ENCODE results near the gene SPATA31D3.

DNA sequence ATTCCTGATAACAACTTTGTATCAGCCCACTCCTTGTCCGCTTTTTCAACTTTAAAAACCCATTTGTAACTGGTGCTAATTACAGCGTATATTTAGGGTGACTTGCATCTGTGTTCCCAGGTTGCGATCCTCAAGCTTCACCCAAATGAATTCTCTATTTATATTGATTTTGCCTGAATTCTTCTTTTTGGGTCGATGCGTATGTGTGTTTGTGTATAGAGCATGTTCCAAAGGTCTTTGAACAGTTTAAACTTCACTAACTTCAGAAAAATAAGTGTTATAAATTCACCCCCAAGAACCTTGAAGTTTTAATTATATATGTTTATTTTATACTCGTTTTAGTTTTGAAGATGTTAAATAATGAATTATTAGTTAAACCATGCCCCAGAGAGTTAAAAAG lies 31.2 kb upstream of the SPATA31D3 start:
- TF ChIP-seq, protein P1, sequence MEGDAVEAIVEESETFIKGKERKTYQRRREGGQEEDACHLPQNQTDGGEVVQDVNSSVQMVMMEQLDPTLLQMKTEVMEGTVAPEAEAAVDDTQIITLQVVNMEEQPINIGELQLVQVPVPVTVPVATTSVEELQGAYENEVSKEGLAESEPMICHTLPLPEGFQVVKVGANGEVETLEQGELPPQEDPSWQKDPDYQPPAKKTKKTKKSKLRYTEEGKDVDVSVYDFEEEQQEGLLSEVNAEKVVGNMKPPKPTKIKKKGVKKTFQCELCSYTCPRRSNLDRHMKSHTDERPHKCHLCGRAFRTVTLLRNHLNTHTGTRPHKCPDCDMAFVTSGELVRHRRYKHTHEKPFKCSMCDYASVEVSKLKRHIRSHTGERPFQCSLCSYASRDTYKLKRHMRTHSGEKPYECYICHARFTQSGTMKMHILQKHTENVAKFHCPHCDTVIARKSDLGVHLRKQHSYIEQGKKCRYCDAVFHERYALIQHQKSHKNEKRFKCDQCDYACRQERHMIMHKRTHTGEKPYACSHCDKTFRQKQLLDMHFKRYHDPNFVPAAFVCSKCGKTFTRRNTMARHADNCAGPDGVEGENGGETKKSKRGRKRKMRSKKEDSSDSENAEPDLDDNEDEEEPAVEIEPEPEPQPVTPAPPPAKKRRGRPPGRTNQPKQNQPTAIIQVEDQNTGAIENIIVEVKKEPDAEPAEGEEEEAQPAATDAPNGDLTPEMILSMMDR (IDR thresholded peaks at IDR 0.05): no peak
- no peak for TF ChIP-seq TCF7L2 (IDR thresholded peaks at IDR 0.05; ENCODE audit: low read depth, low read length)
